ENCODE measurements around the gene ZNF646. TPM values are rescaled to one million over a fixed set of nuclear protein-coding genes. Genes with fewer than 3 reads are reported as not detected.

The ZNF646 gene
- total RNA-seq, 4 donors from 2014 or later: 8.1 to 18.0 (median 11.9) TPM

GRCh38 chr16:31131841-31132271 lies 57.6 kb downstream of the ZNF646 start:
- TF ChIP-seq, protein P1, sequence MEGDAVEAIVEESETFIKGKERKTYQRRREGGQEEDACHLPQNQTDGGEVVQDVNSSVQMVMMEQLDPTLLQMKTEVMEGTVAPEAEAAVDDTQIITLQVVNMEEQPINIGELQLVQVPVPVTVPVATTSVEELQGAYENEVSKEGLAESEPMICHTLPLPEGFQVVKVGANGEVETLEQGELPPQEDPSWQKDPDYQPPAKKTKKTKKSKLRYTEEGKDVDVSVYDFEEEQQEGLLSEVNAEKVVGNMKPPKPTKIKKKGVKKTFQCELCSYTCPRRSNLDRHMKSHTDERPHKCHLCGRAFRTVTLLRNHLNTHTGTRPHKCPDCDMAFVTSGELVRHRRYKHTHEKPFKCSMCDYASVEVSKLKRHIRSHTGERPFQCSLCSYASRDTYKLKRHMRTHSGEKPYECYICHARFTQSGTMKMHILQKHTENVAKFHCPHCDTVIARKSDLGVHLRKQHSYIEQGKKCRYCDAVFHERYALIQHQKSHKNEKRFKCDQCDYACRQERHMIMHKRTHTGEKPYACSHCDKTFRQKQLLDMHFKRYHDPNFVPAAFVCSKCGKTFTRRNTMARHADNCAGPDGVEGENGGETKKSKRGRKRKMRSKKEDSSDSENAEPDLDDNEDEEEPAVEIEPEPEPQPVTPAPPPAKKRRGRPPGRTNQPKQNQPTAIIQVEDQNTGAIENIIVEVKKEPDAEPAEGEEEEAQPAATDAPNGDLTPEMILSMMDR (IDR thresholded peaks at IDR 0.05): no peak
- no peak for ATAC-seq (ENCODE audit: low FRiP score)
- DNase-seq (ENCODE audit: low spot score): no peak

- TF ChIP-seq, protein P1 (IDR thresholded peaks at IDR 0.05): no peak
- no peak for ATAC-seq (ENCODE audit: low FRiP score)
- DNase-seq (ENCODE audit: low spot score): no peak
Measured at GRCh38 chr16:31132303-31132979, 58.2 kb downstream of the ZNF646 start.

GRCh38 chr16:31133046-31133501 lies 58.9 kb downstream of the ZNF646 start:
- ATAC-seq (ENCODE audit: low FRiP score) (no peak), DNase-seq (ENCODE audit: low spot score) (no peak)
- TF ChIP-seq, protein P1 (IDR thresholded peaks at IDR 0.05): no peak

Other genes starting within 250 kb of the ZNF646 start
- 10 to 100 TPM; 17.4 to 37.0 (median 22.2) TPM for gene BCL7C, start 180.3 kb upstream of the ZNF646 start, total RNA-seq
- 1 to 10 TPM; 1.7 to 3.5 (median 2.3) TPM for gene CTF1, start 177.8 kb upstream of the ZNF646 start, total RNA-seq
- 1 to 10 TPM; 4.7 to 9.1 (median 6.9) TPM for gene FBXL19, start 150.8 kb upstream of the ZNF646 start, total RNA-seq
- gene ORAI3, start 125.4 kb upstream of the ZNF646 start, total RNA-seq: 10 to 100 TPM; 15.5 to 42.6 (median 33.9) TPM
- gene SETD1A, start 116.7 kb upstream of the ZNF646 start, total RNA-seq: 10 to 100 TPM in 2 of 4 donors, 1 to 10 TPM in 2; 5.3 to 13.6 (median 9.2) TPM
- 10 to 100 TPM; 23.2 to 45.3 (median 33.0) TPM for gene HSD3B7, start 89.2 kb upstream of the ZNF646 start, total RNA-seq
- gene STX1B, start 63.8 kb upstream of the ZNF646 start, total RNA-seq: 1 to 10 TPM in 2 of 4 donors, under 1 TPM in 2; 0.47 to 1.9 (median 1.0) TPM
- 10 to 100 TPM; 40.9 to 93.7 (median 66.8) TPM for gene STX4, start 40.9 kb upstream of the ZNF646 start, total RNA-seq
- 10 to 100 TPM in 2 of 4 donors, 1 to 10 TPM in 2; 7.4 to 13.9 (median 10.8) TPM for gene ZNF668, start 182 bp upstream of the ZNF646 start, total RNA-seq
- 1 to 10 TPM in 2 of 4 donors, under 1 TPM in 2; 0.63 to 2.2 (median 1.3) TPM for gene PRSS53, start 14.5 kb downstream of the ZNF646 start, total RNA-seq
- gene VKORC1, start 20.4 kb downstream of the ZNF646 start, total RNA-seq: 100 to 1,000 TPM in 2 of 4 donors, 10 to 100 TPM in 2; 85.6 to 128 (median 99.3) TPM
- gene BCKDK, start 34.0 kb downstream of the ZNF646 start, total RNA-seq: 10 to 100 TPM; 34.5 to 52.5 (median 43.4) TPM
- gene KAT8, start 43.2 kb downstream of the ZNF646 start, total RNA-seq: 10 to 100 TPM; 39.4 to 72.2 (median 49.1) TPM
- gene PRSS8, start 61.3 kb downstream of the ZNF646 start, total RNA-seq: 1 to 10 TPM in 2 of 4 donors, under 1 TPM in 1, not detected in 1; 0.31 to 2.6 (median 2.6) TPM
- 1 to 10 TPM; 4.1 to 8.8 (median 6.8) TPM for gene PRSS36, start 75.6 kb downstream of the ZNF646 start, total RNA-seq
- gene FUS, start 105.7 kb downstream of the ZNF646 start, total RNA-seq: 100 to 1,000 TPM in 2 of 4 donors, 10 to 100 TPM in 2; 65.0 to 162 (median 116) TPM
- gene PYCARD, start 128.3 kb downstream of the ZNF646 start, total RNA-seq: 10 to 100 TPM; 25.4 to 50.2 (median 37.8) TPM
- under 1 TPM in 1 of 4 donors, not detected in 3; 0.28 TPM for gene TRIM72, start 139.7 kb downstream of the ZNF646 start, total RNA-seq
- gene PYDC1, start 142.7 kb downstream of the ZNF646 start, total RNA-seq: not detected
- 10 to 100 TPM; 23.9 to 58.4 (median 38.8) TPM for gene ITGAM, start 185.6 kb downstream of the ZNF646 start, total RNA-seq

Measured in omental fat pad (tissue), 4 donors.